ENCODE results near the gene ECE1.

The ECE1 gene

GRCh38 chr1:21168444-21168843, 121.8 kb downstream of the ECE1 start:
- Histone ChIP-seq H3K27me3 (replicated peaks; ENCODE audit: control insufficient read depth, insufficient read depth, low read length) (no peaks in the 10 kb centered on the region), H3K4me3 (replicated peaks; ENCODE audit: low read depth, low read length) (no peak overlapping the region), H3K36me3 (ENCODE audit: control insufficient read depth, insufficient read depth, low read length) (peaks cover 1% of the 10 kb centered on the region)
- DNase-seq (ENCODE audit: extremely low read depth, insufficient read length) = no peak
- TF ChIP-seq CTCF (IDR thresholded peaks at IDR 0.05; ENCODE audit: insufficient read depth, low read length, poor library complexity, severe bottlenecking) = no peak
